MCF 10A (cell line): ENCODE data around the gene ABLIM3. TPM values are rescaled to one million over a fixed set of nuclear protein-coding genes. Genes with fewer than 3 reads are reported as not detected.
A peak's percentile ranks its signal among the peaks of the same experiment; 100 is the strongest.

Experiments
- BruUV-seq: library from RNA; stranded (reverse); fragments of 400-500 nt; replicated peaks from 2 replicates; lab custom pipeline; 2021; lab: Mats Ljungman, UMichigan
- CTCF ChIA-PET: fragments of 300-600 bp; sonication (Branson Sonifier 250); formaldehyde crosslinking; extraction: SDS; loops from one replicate; lab custom pipeline; 2021; ENCODE audit warnings: antibody characterized with exemption, inconsistent platforms; lab: Yijun Ruan, JAX
- POLR2A ChIA-PET: fragments of 300-600, 350-650 bp; sonication (Branson Sonifier 250); formaldehyde crosslinking; extraction: SDS; loops from one replicate; lab custom pipeline; 2020; ENCODE audit warnings: antibody characterized with exemption, inconsistent platforms; lab: Yijun Ruan, JAX
- DNase-seq: peaks from one replicate; pipeline ENCODE4 v3.0.0-alpha.2; 2018; ENCODE audit not compliant: unreplicated experiment
- H3K27ac Mint-ChIP-seq: one replicate; pipeline ENCODE4 v1.8.0; 2022; ENCODE audit warnings: mild to moderate bottlenecking, low read depth, mixed read lengths; ENCODE audit not compliant: unreplicated experiment
- H3K27me3 Mint-ChIP-seq: one replicate; pipeline ENCODE4 v1.8.0; 2022; ENCODE audit warnings: mixed read lengths; ENCODE audit not compliant: insufficient read depth, unreplicated experiment
- H3K36me3 Mint-ChIP-seq: one replicate; pipeline ENCODE4 v1.8.0; 2022; ENCODE audit warnings: mild to moderate bottlenecking, moderate library complexity, mixed read lengths; ENCODE audit not compliant: insufficient read depth, unreplicated experiment
- H3K4me1 Mint-ChIP-seq: one replicate; pipeline ENCODE4 v1.8.0; 2022; ENCODE audit warnings: mixed read lengths; ENCODE audit not compliant: insufficient read depth, unreplicated experiment
- H3K4me3 Mint-ChIP-seq: one replicate; pipeline ENCODE4 v1.8.0; 2022; ENCODE audit warnings: mild to moderate bottlenecking, moderate library complexity, mixed read lengths; ENCODE audit not compliant: unreplicated experiment
- H3K9me3 Mint-ChIP-seq: one replicate; pipeline ENCODE4 v1.8.0; 2022; ENCODE audit warnings: mixed read lengths; ENCODE audit not compliant: unreplicated experiment
- intact Hi-C: fragments of 100-400 bp; cut with micrococcal nuclease; formaldehyde crosslinking; loops from 2 replicates; pipeline ENCODE4 v1.14.1; 2022
- total RNA-seq: library from RNA; stranded (reverse); gene quantifications from 2 replicates; pipeline ENCODE4 v1.2.3, GENCODE V29; 2022
- TF ChIP-seq, protein P1 (sequence below): fragments of 200-600 bp; IDR thresholded peaks from one replicate; pipeline ENCODE4 v1.8.0; 2022; ENCODE audit warnings: antibody characterized with exemption, mild to moderate bottlenecking; ENCODE audit not compliant: unreplicated experiment

The ABLIM3 gene
- total RNA-seq, 1 experiment from 2014 or later: 168 TPM

DNA sequence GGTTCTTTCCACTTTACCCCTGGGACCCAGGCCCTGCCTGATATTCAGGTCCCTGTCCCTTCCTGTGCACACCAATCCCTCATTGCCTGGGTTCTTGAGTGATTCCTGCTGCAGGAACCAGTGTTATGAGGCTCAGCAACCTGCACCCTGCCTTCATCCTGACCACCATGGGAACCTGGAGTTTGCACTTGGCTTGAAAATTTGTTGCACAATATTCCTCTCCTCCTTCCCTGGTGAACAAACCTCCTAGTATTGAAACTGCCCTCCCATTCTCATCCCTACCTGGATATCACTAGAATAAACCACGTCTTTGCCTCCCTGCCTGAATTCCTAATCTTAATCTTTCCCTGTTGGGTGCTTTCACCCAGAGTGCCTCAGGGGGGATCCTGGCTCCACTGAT, 78.3 kb downstream of the ABLIM3 start:
- Mint-ChIP-seq H3K36me3 (peaks cover 78% of the 10 kb centered on the region), H3K27me3 (no peaks in the 10 kb centered on the region), H3K4me3 (no peak overlapping the region), H3K9me3 (no peaks in the 10 kb centered on the region), H3K4me1 (no peaks in the 10 kb centered on the region), H3K27ac (no peak overlapping the region)
- TF ChIP-seq, protein P1, sequence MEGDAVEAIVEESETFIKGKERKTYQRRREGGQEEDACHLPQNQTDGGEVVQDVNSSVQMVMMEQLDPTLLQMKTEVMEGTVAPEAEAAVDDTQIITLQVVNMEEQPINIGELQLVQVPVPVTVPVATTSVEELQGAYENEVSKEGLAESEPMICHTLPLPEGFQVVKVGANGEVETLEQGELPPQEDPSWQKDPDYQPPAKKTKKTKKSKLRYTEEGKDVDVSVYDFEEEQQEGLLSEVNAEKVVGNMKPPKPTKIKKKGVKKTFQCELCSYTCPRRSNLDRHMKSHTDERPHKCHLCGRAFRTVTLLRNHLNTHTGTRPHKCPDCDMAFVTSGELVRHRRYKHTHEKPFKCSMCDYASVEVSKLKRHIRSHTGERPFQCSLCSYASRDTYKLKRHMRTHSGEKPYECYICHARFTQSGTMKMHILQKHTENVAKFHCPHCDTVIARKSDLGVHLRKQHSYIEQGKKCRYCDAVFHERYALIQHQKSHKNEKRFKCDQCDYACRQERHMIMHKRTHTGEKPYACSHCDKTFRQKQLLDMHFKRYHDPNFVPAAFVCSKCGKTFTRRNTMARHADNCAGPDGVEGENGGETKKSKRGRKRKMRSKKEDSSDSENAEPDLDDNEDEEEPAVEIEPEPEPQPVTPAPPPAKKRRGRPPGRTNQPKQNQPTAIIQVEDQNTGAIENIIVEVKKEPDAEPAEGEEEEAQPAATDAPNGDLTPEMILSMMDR: no peak
- ChIA-PET CTCF (interaction anchor here (1.0 to 23.1 kb wide), 3 partner anchors 9 to 82 kb away, joined by 3 to 426 read pairs (median 38); partner anchors contain the start of gene ABLIM3), POLR2A (no interaction called here)
- intact Hi-C loops: no loop called here
- no peak for DNase-seq
- BruUV-seq: no TSS peak

DNA sequence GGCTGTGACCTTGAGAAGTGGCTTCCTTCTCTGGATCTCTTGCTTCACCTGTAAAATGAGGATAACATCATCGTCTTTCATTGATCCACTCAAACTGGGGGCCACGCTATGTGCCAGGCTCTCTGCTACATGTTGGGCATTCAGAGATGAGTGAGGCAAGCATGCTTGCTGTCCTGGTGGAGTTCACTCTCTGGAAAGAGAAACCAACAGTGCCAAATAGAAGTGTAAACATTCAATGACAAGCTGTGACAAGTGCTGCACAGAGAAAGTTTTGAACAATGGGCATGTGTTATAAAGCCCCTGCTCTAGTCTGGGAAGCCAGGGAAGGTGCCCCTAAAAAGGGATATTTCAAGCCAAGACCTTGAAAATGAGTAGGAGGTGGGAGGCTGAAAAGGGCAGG, 79.5 kb downstream of the ABLIM3 start:
- intact Hi-C loops: no loop called here
- H3K4me3 Mint-ChIP-seq: no peak overlapping the region
- no peaks in the 10 kb centered on the region for H3K9me3 Mint-ChIP-seq
- no TSS peak for BruUV-seq
- POLR2A ChIA-PET: no interaction called here
- H3K4me1 Mint-ChIP-seq: no peaks in the 10 kb centered on the region
- no peaks in the 10 kb centered on the region for H3K27me3 Mint-ChIP-seq
- CTCF ChIA-PET: interaction anchor here (0.5 to 23.1 kb wide), 3 partner anchors 8 to 83 kb away, joined by 3 to 426 read pairs (median 38); partner anchors contain the start of gene ABLIM3
- peak overlapping the region; percentile 74 for H3K27ac Mint-ChIP-seq
- TF ChIP-seq, protein P1: no peak
- no peak for DNase-seq
- peaks cover 72% of the 10 kb centered on the region for H3K36me3 Mint-ChIP-seq

DNA sequence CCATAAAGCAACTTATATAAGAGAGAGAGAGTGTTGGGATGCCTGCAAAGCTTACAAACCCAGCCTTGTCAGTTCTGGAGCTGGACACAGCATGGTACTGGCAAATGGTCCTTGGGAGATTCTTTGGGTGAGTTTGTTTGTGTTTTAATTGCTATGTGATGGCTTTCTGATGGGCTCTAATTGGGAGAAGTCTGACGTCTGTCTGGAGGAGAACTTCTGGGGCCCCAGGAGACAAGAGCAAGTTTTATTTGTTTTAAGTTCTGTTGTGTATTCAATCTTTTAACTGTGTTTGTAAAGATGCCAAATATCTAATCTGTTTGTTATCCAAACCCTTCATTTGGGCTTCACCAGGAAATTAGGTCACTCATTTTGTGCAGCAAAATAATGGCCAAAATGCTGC, 80.0 kb downstream of the ABLIM3 start:
- no peak for DNase-seq
- TF ChIP-seq, protein P1: no peak
- H3K4me3 Mint-ChIP-seq: no peak overlapping the region
- intact Hi-C loops: no loop called here
- no peaks in the 10 kb centered on the region for H3K9me3 Mint-ChIP-seq
- CTCF ChIA-PET: interaction anchor here (0.6 to 23.1 kb wide), 3 partner anchors 29 to 489 kb away, joined by 4 to 426 read pairs (median 13); partner anchors contain the start of gene ABLIM3
- no TSS peak for BruUV-seq
- H3K27me3 Mint-ChIP-seq: no peaks in the 10 kb centered on the region
- POLR2A ChIA-PET: no interaction called here
- peaks cover 71% of the 10 kb centered on the region for H3K36me3 Mint-ChIP-seq
- H3K4me1 Mint-ChIP-seq: no peaks in the 10 kb centered on the region
- H3K27ac Mint-ChIP-seq: peak overlapping the region; percentile 74

DNA sequence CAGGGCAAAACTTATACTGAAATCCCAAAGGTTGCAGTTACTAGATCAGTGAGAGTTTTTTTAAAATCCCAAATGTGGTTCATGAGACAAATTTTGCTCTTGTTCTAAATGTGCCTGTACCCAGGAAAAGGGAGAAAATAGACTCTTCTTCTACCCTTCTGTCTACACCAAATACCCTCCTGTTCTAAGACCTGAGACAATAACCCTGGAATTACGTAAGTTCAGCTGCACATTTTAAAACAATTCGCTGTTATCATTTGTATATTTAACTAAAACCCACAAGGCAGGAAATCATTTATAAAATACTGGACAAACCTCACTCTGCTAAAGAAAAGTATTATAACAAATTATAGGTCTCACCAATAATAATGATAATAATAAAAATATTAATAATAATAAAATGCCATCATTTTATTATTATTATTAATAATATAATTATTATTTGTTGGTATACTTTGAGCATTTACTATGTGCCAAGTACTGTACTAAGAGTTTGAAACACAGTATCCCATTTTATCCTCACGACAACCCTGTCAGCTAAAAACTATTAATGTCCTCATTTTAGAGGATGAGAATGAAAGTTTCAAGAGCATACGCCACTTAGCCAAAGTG, 80.5 kb downstream of the ABLIM3 start:
- ChIA-PET POLR2A (interaction anchor here (0.6 to 1.3 kb wide), 3 partner anchors 12 to 425 kb away, joined by 3 read pairs; no protein-coding TSS in a partner anchor), CTCF (interaction anchor here (0.6 to 23.1 kb wide), 13 partner anchors 10 to 489 kb away, joined by 3 to 426 read pairs (median 4); partner anchors contain the start of gene ABLIM3)
- H3K27ac Mint-ChIP-seq: peak overlapping the region; percentile 74
- no peaks in the 10 kb centered on the region for H3K9me3 Mint-ChIP-seq
- no peaks in the 10 kb centered on the region for H3K4me1 Mint-ChIP-seq
- intact Hi-C loops: no loop called here
- no TSS peak for BruUV-seq
- no peaks in the 10 kb centered on the region for H3K27me3 Mint-ChIP-seq
- TF ChIP-seq, protein P1: no peak
- no peak for DNase-seq
- H3K4me3 Mint-ChIP-seq: no peak overlapping the region
- peaks cover 67% of the 10 kb centered on the region for H3K36me3 Mint-ChIP-seq
